Glutamatergic neuron (in vitro differentiated cells): ENCODE measurements around the gene GDPD5. TPM values are rescaled to one million over a fixed set of nuclear protein-coding genes. Genes with fewer than 3 reads are reported as not detected.
A peak's percentile ranks its signal among the peaks of the same experiment; 100 is the strongest.

ENCODE experiments used
- DNase-seq: peaks from one replicate; pipeline ENCODE4 v3.0.0; 2022
- H3K27ac Mint-ChIP-seq: one replicate; pipeline ENCODE4 v1.8.0; 2020; ENCODE audit warnings: mild to moderate bottlenecking, mixed read lengths, inconsistent platforms; ENCODE audit not compliant: unreplicated experiment
- H3K27me3 Mint-ChIP-seq: one replicate; pipeline ENCODE4 v1.8.0; 2020; ENCODE audit warnings: mild to moderate bottlenecking, moderate library complexity, mixed read lengths, inconsistent platforms; ENCODE audit not compliant: unreplicated experiment
- H3K36me3 Mint-ChIP-seq: one replicate; pipeline ENCODE4 v1.8.0; 2020; ENCODE audit warnings: mild to moderate bottlenecking, mixed read lengths, inconsistent platforms; ENCODE audit not compliant: unreplicated experiment
- H3K4me1 Mint-ChIP-seq: one replicate; pipeline ENCODE4 v1.8.0; 2020; ENCODE audit warnings: mild to moderate bottlenecking, low read depth, mixed read lengths, inconsistent platforms; ENCODE audit not compliant: unreplicated experiment
- H3K4me3 Mint-ChIP-seq: one replicate; pipeline ENCODE4 v1.8.0; 2020; ENCODE audit warnings: mild to moderate bottlenecking, mixed read lengths, inconsistent platforms; ENCODE audit not compliant: unreplicated experiment
- H3K9me3 Mint-ChIP-seq: one replicate; pipeline ENCODE4 v1.8.0; 2020; ENCODE audit warnings: mild to moderate bottlenecking, moderate library complexity, mixed read lengths, inconsistent platforms; ENCODE audit not compliant: unreplicated experiment
- CTCF ChIP-seq: fragments of 200-600 bp; sonication (generic); IDR thresholded peaks from one replicate; pipeline ENCODE4 v1.5.0; 2021; ENCODE audit not compliant: partially characterized antibody, unreplicated experiment
- total RNA-seq: library from RNA; stranded (reverse); fragmentation: NEBNext Ultra II Directional; extraction: Animal tissue kit (Norgen Biotek cat#: 25700); gene quantifications from one replicate; pipeline ENCODE4 v1.2.1, GENCODE V29; 2021; ENCODE audit not compliant: unreplicated experiment

Gene GDPD5
- total RNA-seq, 1 donor from 2014 or later, result 147 TPM

- H3K27ac Mint-ChIP-seq, result peak overlapping the region; percentile 70
- peaks cover 26% of the 10 kb centered on the region for H3K9me3 Mint-ChIP-seq
- peaks cover 16% of the 10 kb centered on the region for H3K36me3 Mint-ChIP-seq
- no peak for DNase-seq
- peak overlapping the region; percentile 79 for H3K4me3 Mint-ChIP-seq
- no peak for TF ChIP-seq CTCF
- peaks cover 13% of the 10 kb centered on the region for H3K4me1 Mint-ChIP-seq
- peaks cover 35% of the 10 kb centered on the region for H3K27me3 Mint-ChIP-seq
Measured at GRCh38 chr11:75429641-75429901, 96.2 kb downstream of the GDPD5 start.

- H3K27me3 Mint-ChIP-seq, result peaks cover 35% of the 10 kb centered on the region
- no peak for TF ChIP-seq CTCF
- peak overlapping the region; percentile 79 for H3K4me3 Mint-ChIP-seq
- no peak for DNase-seq
- peaks cover 26% of the 10 kb centered on the region for H3K9me3 Mint-ChIP-seq
- H3K36me3 Mint-ChIP-seq, result peaks cover 16% of the 10 kb centered on the region
- H3K27ac Mint-ChIP-seq, result peak overlapping the region; percentile 70
- H3K4me1 Mint-ChIP-seq, result peaks cover 17% of the 10 kb centered on the region
Measured at GRCh38 chr11:75428989-75429640, 96.6 kb downstream of the GDPD5 start.

- H3K4me3 Mint-ChIP-seq, result no peak overlapping the region
- TF ChIP-seq CTCF, result no peak
Measured at GRCh38 chr11:75428281-75428724, 97.4 kb downstream of the GDPD5 start.

GRCh38 chr11:75427181-75427580 is 98.6 kb downstream of the GDPD5 start:
- Mint-ChIP-seq H3K9me3 (peaks cover 17% of the 10 kb centered on the region), H3K36me3 (peaks cover 16% of the 10 kb centered on the region), H3K27ac (no peak overlapping the region), H3K4me1 (peaks cover 27% of the 10 kb centered on the region), H3K4me3 (no peak overlapping the region), H3K27me3 (peaks cover 25% of the 10 kb centered on the region)
- no peak for TF ChIP-seq CTCF
- no peak for DNase-seq

More at GRCh38 chr11:75428281-75428724, 97.4 kb downstream of the GDPD5 start:
- Mint-ChIP-seq H3K27ac (no peak overlapping the region), H3K27me3 (peaks cover 33% of the 10 kb centered on the region), H3K36me3 (peaks cover 16% of the 10 kb centered on the region), H3K9me3 (peaks cover 25% of the 10 kb centered on the region), H3K4me1 (peaks cover 19% of the 10 kb centered on the region)
- DNase-seq, result no peak

GRCh38 chr11:75426720-75427086 is 99.0 kb downstream of the GDPD5 start:
- H3K4me1 Mint-ChIP-seq, result peaks cover 30% of the 10 kb centered on the region
- no peak for DNase-seq
- peaks cover 26% of the 10 kb centered on the region for H3K27me3 Mint-ChIP-seq
- no peak overlapping the region for H3K27ac Mint-ChIP-seq
- H3K9me3 Mint-ChIP-seq, result peaks cover 14% of the 10 kb centered on the region
- no peak overlapping the region for H3K4me3 Mint-ChIP-seq
- H3K36me3 Mint-ChIP-seq, result peaks cover 16% of the 10 kb centered on the region
- TF ChIP-seq CTCF, result no peak
